ENCODE measurements around the gene SMCO3.

Gene SMCO3

GRCh38 chr12:14826491-14826890 is 12.5 kb upstream of the SMCO3 start:
- no peak for DNase-seq

DNA sequence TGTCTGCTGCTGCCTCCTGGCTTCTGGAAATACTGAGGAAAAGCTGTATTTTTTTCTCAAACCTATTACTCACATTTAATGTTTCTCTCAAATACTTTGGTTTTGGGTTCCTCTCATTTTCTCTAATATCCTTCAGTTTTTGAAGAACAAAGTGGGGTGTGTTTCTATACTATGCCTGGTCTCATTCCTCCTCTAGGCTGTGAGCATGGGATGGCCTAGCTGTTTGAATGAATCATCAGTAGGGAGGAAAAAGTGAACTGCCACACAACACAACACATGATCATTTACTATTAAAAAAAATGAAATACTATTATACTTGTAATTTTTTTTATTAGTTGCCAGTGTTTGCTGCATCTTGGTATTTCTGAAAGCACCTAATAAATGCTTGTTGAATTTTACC is 11.3 kb upstream of the SMCO3 start:
- DNase-seq = no peak

- no peak for DNase-seq
Observed at GRCh38 chr12:14824012-14824634, 10.1 kb upstream of the SMCO3 start.

DNA sequence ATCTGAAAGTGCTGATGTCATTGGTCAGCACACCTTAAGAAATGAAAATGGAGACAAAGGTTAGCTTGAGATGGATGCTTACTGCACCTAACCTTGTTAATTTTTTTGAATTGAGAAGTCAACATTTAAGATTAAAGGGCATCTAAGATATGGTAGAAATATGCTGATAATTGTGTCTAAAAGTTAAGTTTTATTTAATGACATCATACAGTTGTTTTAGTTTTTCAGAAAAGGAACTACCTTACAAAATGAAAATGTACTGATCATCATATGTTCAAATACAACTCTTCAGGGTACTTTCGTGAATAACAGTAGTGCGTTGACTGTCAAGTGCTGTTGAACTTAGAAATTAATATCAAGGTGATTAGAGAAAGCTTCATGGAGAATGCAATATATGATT is 2.5 kb downstream of the SMCO3 start:
- no peak for DNase-seq

DNA sequence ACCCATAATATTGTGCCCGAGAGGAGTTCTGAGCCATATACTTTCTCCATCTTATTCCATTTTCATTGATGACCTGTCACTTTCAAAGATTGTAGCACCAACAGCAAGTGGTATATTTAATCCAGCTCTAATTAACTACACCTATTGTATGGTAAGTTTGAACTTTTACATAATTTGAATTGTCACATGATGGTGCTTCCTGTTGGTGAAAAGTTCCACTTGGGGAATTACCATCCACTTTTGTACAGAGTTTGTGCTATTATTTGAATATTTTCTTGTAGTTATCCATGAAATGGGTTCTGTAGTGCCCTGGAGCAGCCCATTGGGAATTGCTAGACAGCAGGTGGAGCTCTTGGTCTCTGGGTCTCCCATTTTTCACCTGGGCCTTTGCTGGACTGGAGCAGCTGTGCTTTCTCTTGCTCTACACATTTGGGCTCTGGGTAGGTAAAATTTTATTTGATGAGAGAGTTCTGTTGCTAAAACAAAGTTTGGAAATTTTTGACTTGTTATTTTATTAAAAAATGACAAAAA is 3.0 kb downstream of the SMCO3 start:
- no peak for DNase-seq

- no peak for DNase-seq
Observed at GRCh38 chr12:14810167-14810952, 3.6 kb downstream of the SMCO3 start.

GRCh38 chr12:14803830-14804160 is 10.2 kb downstream of the SMCO3 start:
- peak; percentile 73 for DNase-seq

- DNase-seq = peak; percentile 91
Observed at GRCh38 chr12:14803011-14803829, 10.8 kb downstream of the SMCO3 start, which contains the start of the genes C12orf60 and WBP11. Gene C12orf60 (plus strand): TSS chr12:14803670. CDS start chr12:14822936, 19,266 bp downstream. Gene WBP11 (minus strand): TSS chr12:14803478. CDS start chr12:14801383, 2,095 bp downstream.

DNA sequence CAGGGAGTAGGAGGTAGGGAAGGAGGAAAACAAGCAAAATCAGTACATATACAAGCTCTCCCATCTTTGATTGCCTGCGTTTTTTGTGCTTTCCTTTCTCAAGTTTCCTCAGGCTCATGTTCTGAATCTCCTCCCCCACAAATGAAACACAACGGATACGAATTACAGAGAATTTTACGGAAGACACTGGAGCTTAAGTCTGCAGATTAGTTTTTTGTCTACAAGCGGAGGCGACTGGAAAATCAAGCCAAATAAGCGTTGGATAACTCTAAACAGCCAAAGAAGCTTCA is 11.3 kb downstream of the SMCO3 start:
- no peak for DNase-seq

- DNase-seq = no peak
Observed at GRCh38 chr12:14802247-14802646, 11.7 kb downstream of the SMCO3 start.

DNA sequence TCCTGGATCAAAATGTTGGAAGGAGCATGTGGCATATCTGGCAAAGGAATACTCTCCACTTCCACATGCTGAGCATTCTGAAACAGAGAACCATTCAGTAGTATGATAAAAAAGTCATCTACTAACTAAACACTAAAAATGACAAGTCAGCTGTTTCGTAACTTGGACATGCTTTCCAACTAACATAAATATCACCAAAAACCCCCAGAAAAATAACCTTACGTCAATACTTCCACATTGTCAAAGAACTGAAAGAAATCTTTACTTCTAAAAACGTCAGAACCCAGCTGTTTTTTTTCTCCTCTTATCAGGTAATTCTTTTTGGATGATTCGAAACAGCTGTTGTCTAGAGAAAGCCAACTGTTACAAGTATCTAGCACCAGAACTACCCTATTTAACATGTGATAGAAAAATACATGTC is 18.9 kb downstream of the SMCO3 start:
- no peak for DNase-seq

- no peak for DNase-seq
Observed at GRCh38 chr12:14785568-14785967, 28.4 kb downstream of the SMCO3 start.

- no peak for DNase-seq
Observed at GRCh38 chr12:14784471-14784870, 29.5 kb downstream of the SMCO3 start.

GRCh38 chr12:14782756-14783155 is 31.2 kb downstream of the SMCO3 start:
- DNase-seq = no peak

DNA sequence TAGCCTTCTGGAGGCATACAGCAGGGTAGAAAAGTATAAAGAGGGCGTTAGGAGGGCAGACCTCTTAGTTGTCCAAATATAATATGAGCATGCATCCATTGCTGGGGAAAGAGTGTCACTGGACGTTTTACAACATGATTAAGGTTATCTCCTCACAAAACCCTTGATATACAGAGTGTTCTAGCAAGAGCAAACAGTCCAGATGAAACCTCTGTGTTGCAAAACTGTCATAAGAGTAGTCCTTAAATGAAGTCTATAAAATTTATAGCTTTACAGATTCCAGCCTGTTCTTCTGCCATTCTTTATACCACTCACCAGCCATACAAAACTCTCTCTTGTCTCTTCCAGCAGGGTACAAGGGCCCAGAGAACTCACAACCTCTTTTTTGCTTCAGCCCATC is 32.4 kb downstream of the SMCO3 start:
- DNase-seq = no peak

DNA sequence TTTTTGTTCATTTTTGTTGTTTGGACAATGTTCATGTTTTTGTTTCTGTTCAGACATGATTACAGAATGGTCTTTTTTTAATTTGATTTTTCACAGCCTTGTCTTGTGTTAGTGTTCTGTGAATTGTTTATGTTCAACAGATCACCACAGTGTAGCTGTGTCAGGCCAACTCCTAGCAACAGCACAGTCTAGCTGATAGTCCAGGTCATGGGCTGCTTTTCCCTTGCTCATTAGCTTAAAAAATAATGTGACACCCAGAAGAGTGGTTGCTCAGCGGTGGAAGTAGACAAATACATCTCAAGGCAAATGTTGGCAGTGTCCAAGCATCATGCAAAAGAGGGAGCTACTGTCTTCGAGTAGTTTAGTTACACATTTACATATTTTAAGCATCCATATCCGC is 33.1 kb downstream of the SMCO3 start:
- no peak for DNase-seq

DNA sequence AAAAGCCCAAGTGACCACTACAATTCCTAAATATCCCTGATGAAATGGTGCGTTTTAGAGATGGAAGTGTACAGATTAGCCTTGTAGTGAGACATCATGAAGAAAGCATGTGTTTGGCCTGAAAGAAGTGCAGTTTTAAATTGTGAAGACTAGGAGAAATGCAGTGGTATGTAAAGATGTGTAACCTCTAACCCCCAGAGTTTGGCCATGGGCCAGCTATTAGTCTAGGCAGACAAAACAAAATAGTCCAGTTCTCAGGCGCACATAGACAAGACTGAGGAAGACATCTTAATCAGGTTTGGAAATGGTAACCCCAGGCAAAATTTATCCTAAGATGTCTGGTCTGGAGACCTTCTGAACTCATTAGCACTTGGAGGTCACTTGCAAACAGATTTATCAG is 34.1 kb downstream of the SMCO3 start:
- DNase-seq = no peak

- no peak for DNase-seq
Observed at GRCh38 chr12:14777271-14777670, 36.7 kb downstream of the SMCO3 start.

DNA sequence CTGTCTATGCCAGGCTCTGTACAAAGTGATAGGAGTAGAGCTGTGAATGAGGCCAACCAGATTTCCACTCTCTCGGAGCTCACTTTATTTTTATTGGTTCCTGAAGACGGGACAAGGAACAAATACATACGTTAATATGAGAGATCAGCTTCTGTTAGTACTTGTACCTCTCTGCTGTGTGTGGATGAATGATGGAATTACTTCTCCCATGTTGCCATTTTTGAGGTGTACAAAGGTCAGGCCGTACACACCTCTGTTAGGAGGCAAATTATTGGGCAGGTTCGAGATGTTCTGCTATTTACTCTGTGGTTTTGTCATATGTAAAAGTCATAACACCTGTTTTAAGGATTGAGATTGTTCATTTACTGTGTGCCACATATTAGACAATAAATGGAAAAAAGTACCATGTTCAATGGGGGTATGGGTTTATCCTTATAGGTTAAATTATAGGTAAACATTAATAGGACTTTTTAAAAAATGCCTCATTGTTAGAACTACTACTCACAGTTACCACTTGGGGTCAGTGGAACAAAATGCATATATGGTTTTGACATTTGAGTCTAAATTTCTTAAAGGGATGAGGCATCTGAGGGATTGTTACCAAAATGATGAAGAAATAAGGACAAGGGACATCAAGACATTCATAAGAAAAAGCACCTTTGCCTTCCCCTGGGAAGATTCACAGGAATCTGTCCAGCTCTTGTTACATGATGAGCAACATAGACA is 37.6 kb downstream of the SMCO3 start:
- DNase-seq = no peak

GRCh38 chr12:14775636-14775980 is 38.4 kb downstream of the SMCO3 start:
- DNase-seq = no peak

DNA sequence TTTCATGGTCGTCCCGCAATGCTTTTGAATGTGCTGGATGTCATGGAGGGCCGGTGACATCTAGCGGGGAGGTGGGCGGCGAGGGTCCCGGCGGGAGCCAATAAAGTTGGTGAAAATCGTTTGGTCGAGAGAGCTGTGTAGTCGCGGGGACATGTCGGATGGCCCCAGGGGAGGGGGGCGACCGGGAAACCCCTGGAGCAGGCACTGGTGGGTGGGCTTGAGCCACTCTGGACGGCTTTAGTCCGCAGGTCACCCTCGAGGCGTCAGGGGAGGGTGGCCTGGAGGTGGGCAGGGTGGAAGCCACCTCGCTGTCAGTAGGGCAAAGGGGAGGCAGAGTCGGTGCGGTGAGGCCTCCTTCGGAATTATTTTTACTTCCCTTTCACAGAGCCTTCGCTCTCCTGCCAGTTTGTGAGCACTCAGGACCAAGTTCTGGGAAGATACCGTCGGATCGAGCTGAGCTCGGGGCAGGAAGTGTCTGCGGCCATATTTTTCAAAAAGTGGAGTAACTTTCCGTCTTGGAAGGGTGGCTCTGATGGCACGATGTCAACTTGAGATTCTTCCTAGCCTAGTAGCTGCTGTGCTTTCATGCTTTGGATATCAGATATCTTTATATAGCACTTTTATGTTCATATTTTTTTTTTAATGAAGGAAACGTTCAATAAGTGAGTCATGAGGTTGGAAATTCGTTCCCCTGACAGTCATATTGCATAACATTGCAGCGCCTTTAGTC is 38.9 kb downstream of the SMCO3 start:
- no peak for DNase-seq

All from NCI-H748 treated with DMSO at 0.1 percent for 48 hours (cell line).